ENCODE measurements around the gene RALGAPA1. TPM values are rescaled to one million over a fixed set of nuclear protein-coding genes. Genes with fewer than 3 reads are reported as not detected.

Gene RALGAPA1
- total RNA-seq, 1 donor from 2014 or later = 39.2 TPM

DNA sequence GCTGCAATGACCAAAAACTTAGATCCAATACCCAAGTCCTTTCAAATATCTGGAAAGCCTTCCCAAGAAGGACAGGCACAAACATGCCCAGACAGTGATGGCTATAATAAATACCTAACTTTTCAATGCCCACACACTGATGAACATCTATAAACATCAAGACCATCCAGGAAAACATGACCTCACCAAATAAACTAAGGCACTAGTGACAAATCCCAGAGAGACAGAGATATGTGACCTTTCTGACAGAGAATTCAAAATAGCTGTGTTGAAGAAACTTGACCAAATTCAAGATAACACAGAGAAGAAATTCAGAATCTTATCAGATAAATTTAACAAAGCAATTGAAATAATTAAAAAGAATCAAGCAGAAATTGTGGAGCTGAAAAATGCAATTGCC, 313.8 kb downstream of the RALGAPA1 start:
- intact Hi-C loops (cut with micrococcal nuclease) = no loop called here

DNA sequence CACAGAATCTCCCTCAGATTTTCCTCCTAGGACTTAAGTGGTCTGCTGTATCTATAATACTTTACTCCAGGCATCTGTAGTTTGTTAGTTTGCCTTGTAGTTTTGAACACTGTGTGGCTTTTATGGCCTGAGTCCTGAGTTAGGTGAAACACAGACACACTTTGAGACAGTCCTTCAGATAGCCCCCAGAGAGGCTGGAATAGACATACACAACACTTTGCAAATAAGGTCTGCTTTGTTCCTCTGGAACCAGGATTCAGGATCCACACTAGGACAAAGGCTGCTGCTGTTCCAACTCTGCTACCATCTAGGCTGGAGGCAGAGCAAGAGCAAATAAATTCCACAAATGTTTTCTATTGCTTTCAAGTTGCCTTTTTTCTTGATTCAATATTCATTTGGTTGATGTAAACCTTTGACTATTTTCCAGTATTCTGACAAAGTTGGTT, 316.5 kb downstream of the RALGAPA1 start:
- intact Hi-C loops (cut with micrococcal nuclease) = no loop called here

Other genes with a start within 250 kb of the RALGAPA1 start
- 4.7 and 5.9 TPM in 2 replicates for gene BRMS1L, start 17.0 kb upstream of the RALGAPA1 start, total RNA-seq

All from T-helper 2 cell treated with Interferon-gamma antibody and Interleukin-4, amounts not matched to agents 100 ng/mL and 5 ng/mL, for 36 hours (primary cell).